ENCODE measurements around the gene DACH1. TPM values are rescaled to one million over a fixed set of nuclear protein-coding genes. Genes with fewer than 3 reads are reported as not detected.

DACH1 gene
- total RNA-seq, 1 experiment from 2014 or later = 0.11 TPM

- H3K27me3 ChIP-seq (replicated peaks; ENCODE audit: insufficient read depth, low read depth, low read length, poor library complexity) = no peaks in the 10 kb centered on the region
- intact Hi-C loops (cut with micrococcal nuclease; ENCODE audit: unreplicated experiment) = no loop called here
- no peak overlapping the region for H3K4me3 ChIP-seq (ENCODE audit: low read depth, low read length, poor library complexity, severe bottlenecking)
- TF ChIP-seq CTCF (conservative IDR thresholded peaks at IDR 0.05; ENCODE audit: low read depth, low read length) (no peak), EZH2 (IDR thresholded peaks at IDR 0.05; ENCODE audit: borderline replicate concordance, low read depth, low read length, poor library complexity, severe bottlenecking) (no peak)
- no peaks in the 10 kb centered on the region for H3K4me1 ChIP-seq (ENCODE audit: insufficient read depth, low read length, poor library complexity, severe bottlenecking)
- no peaks in the 10 kb centered on the region for H3K9me3 ChIP-seq (ENCODE audit: low read depth, low read length, poor library complexity, severe bottlenecking)
- H3K36me3 ChIP-seq (ENCODE audit: insufficient read depth, low read length, poor library complexity, severe bottlenecking) = no peaks in the 10 kb centered on the region
- ChIA-PET POLR2A (ENCODE audit: low non-redundant PET) (no interaction called here), CTCF (no interaction called here)
- H3K27ac ChIP-seq (ENCODE audit: low read depth, low read length, poor library complexity, severe bottlenecking) = no peak overlapping the region
- no peak for DNase-seq (ENCODE audit: low spot score)
- no TSS peak for BruUV-seq (replicated peaks)
These were observed 289.0 kb downstream of the DACH1 start for GRCh38 chr13:71578048-71578447.

GRCh38 chr13:71577127-71577526 is 289.9 kb downstream of the DACH1 start:
- CTCF ChIA-PET = no interaction called here
- TF ChIP-seq EZH2 (IDR thresholded peaks at IDR 0.05; ENCODE audit: borderline replicate concordance, low read depth, low read length, poor library complexity, severe bottlenecking) (no peak), CTCF (conservative IDR thresholded peaks at IDR 0.05; ENCODE audit: low read depth, low read length) (no peak)
- BruUV-seq (replicated peaks) = no TSS peak
- Histone ChIP-seq H3K36me3 (ENCODE audit: insufficient read depth, low read length, poor library complexity, severe bottlenecking) (no peaks in the 10 kb centered on the region), H3K4me3 (ENCODE audit: low read depth, low read length, poor library complexity, severe bottlenecking) (no peak overlapping the region), H3K4me1 (ENCODE audit: insufficient read depth, low read length, poor library complexity, severe bottlenecking) (no peaks in the 10 kb centered on the region), H3K27me3 (replicated peaks; ENCODE audit: insufficient read depth, low read depth, low read length, poor library complexity) (no peaks in the 10 kb centered on the region), H3K27ac (ENCODE audit: low read depth, low read length, poor library complexity, severe bottlenecking) (no peak overlapping the region), H3K9me3 (ENCODE audit: low read depth, low read length, poor library complexity, severe bottlenecking) (no peaks in the 10 kb centered on the region)
- intact Hi-C loops (cut with micrococcal nuclease; ENCODE audit: unreplicated experiment) = no loop called here
- POLR2A ChIA-PET (ENCODE audit: low non-redundant PET) = no interaction called here
- no peak for DNase-seq (ENCODE audit: low spot score)

GRCh38 chr13:71576571-71576970 is 290.4 kb downstream of the DACH1 start:
- POLR2A ChIA-PET (ENCODE audit: low non-redundant PET) = no interaction called here
- no peaks in the 10 kb centered on the region for H3K36me3 ChIP-seq (ENCODE audit: insufficient read depth, low read length, poor library complexity, severe bottlenecking)
- no peak overlapping the region for H3K4me3 ChIP-seq (ENCODE audit: low read depth, low read length, poor library complexity, severe bottlenecking)
- CTCF ChIA-PET = no interaction called here
- no peak overlapping the region for H3K27ac ChIP-seq (ENCODE audit: low read depth, low read length, poor library complexity, severe bottlenecking)
- BruUV-seq (replicated peaks) = no TSS peak
- intact Hi-C loops (cut with micrococcal nuclease; ENCODE audit: unreplicated experiment) = no loop called here
- no peak for DNase-seq (ENCODE audit: low spot score)
- no peak for TF ChIP-seq EZH2 (IDR thresholded peaks at IDR 0.05; ENCODE audit: borderline replicate concordance, low read depth, low read length, poor library complexity, severe bottlenecking)
- TF ChIP-seq CTCF (conservative IDR thresholded peaks at IDR 0.05; ENCODE audit: low read depth, low read length) = no peak
- no peaks in the 10 kb centered on the region for H3K9me3 ChIP-seq (ENCODE audit: low read depth, low read length, poor library complexity, severe bottlenecking)
- H3K27me3 ChIP-seq (replicated peaks; ENCODE audit: insufficient read depth, low read depth, low read length, poor library complexity) = no peaks in the 10 kb centered on the region
- no peaks in the 10 kb centered on the region for H3K4me1 ChIP-seq (ENCODE audit: insufficient read depth, low read length, poor library complexity, severe bottlenecking)
